ENCODE results near the gene PLIN1.
A peak's percentile ranks its signal among the peaks of the same experiment; 100 is the strongest.

Gene PLIN1

GRCh38 chr15:89652131-89652530 is 27.0 kb downstream of the PLIN1 start:
- DNase-seq, result no peak

GRCh38 chr15:89649716-89650115 is 29.5 kb downstream of the PLIN1 start:
- DNase-seq, result no peak

- DNase-seq, result no peak
Observed at GRCh38 chr15:89649013-89649625, 30.0 kb downstream of the PLIN1 start.

GRCh38 chr15:89648106-89649012 is 30.8 kb downstream of the PLIN1 start:
- DNase-seq, result no peak

- peak; percentile 49 to 54 for DNase-seq
Observed at GRCh38 chr15:89647191-89647851, 31.8 kb downstream of the PLIN1 start.

- DNase-seq, result no peak
Observed at GRCh38 chr15:89646416-89647141, 32.6 kb downstream of the PLIN1 start.

- no peak for DNase-seq
Observed at GRCh38 chr15:89645680-89646079, 33.5 kb downstream of the PLIN1 start.

- peak; percentile 69 to 89 for DNase-seq
Observed at GRCh38 chr15:89642106-89642505, 37.1 kb downstream of the PLIN1 start.

- DNase-seq, result no peak
Observed at GRCh38 chr15:89641053-89641452, 38.1 kb downstream of the PLIN1 start.

- no peak for DNase-seq
Observed at GRCh38 chr15:89640245-89640644, 38.9 kb downstream of the PLIN1 start.

GRCh38 chr15:89633585-89633984 is 45.6 kb downstream of the PLIN1 start:
- no peak for DNase-seq

- no peak for DNase-seq
Observed at GRCh38 chr15:89632563-89633430, 46.4 kb downstream of the PLIN1 start.

GRCh38 chr15:89631902-89632264 is 47.3 kb downstream of the PLIN1 start:
- no peak for DNase-seq

GRCh38 chr15:89630974-89631901 is 47.9 kb downstream of the PLIN1 start:
- no peak for DNase-seq

- DNase-seq, result no peak
Observed at GRCh38 chr15:89630260-89630659, 48.9 kb downstream of the PLIN1 start.

- DNase-seq, result no peak
Observed at GRCh38 chr15:89629829-89630228, 49.3 kb downstream of the PLIN1 start.

GRCh38 chr15:89628806-89629715 is 50.1 kb downstream of the PLIN1 start:
- no peak for DNase-seq

GRCh38 chr15:89628301-89628700 is 50.9 kb downstream of the PLIN1 start:
- no peak for DNase-seq

GRCh38 chr15:89627256-89627970 is 51.8 kb downstream of the PLIN1 start:
- no peak for DNase-seq

Data from SHP77 (cell line).